Measurements from ENCODE around the gene RSL1D1. TPM values are rescaled to one million over a fixed set of nuclear protein-coding genes. Genes with fewer than 3 reads are reported as not detected.

The RSL1D1 gene
- total RNA-seq, 4 donors from 2014 or later, result 215 to 302 (median 259) TPM

GRCh38 chr16:11877374-11877773 is 26.0 kb upstream of the RSL1D1 start:
- intact Hi-C loops (cut with DNase I; ENCODE audit: low total_unique reads), result no loop called here
- no peak overlapping the region for H3K27ac ChIP-seq
- TF ChIP-seq CTCF (IDR thresholded peaks at IDR 0.05 in 4 of 5, conservative IDR thresholded peaks at IDR 0.05 in 1 of 5) (no peak), POLR2A (IDR thresholded peaks at IDR 0.05) (no peak)
- no peaks in the 10 kb centered on the region for H3K4me1 ChIP-seq
- ATAC-seq, result no peak
- peaks cover 0 to 83% of the 10 kb centered on the region in 2 donors for H3K36me3 ChIP-seq
- no peaks in the 10 kb centered on the region for H3K27me3 ChIP-seq
- no peak for DNase-seq
- H3K4me3 ChIP-seq, result no peak overlapping the region
- in situ Hi-C loops (cut with MboI; ENCODE audit: low sequenced_read_pairs in 4 of 4), result no loop called here
- no peaks in the 10 kb centered on the region for H3K9me3 ChIP-seq

GRCh38 chr16:11876306-11876705 is 25.0 kb upstream of the RSL1D1 start:
- Histone ChIP-seq H3K27ac (no peak overlapping the region), H3K36me3 (peaks cover 0 to 74% of the 10 kb centered on the region in 2 donors), H3K9me3 (no peaks in the 10 kb centered on the region), H3K4me3 (no peak overlapping the region), H3K27me3 (no peaks in the 10 kb centered on the region), H3K4me1 (peaks cover 6 to 10% of the 10 kb centered on the region in 2 donors)
- in situ Hi-C loops (cut with MboI; ENCODE audit: low sequenced_read_pairs in 4 of 4) (no loop called here), intact Hi-C loops (cut with DNase I; ENCODE audit: low total_unique reads) (no loop called here)
- no peak for DNase-seq
- no peak for ATAC-seq
- no peak for TF ChIP-seq POLR2A (IDR thresholded peaks at IDR 0.05)
- no peak for TF ChIP-seq CTCF (IDR thresholded peaks at IDR 0.05 in 4 of 5, conservative IDR thresholded peaks at IDR 0.05 in 1 of 5)

- no peaks in the 10 kb centered on the region for H3K9me3 ChIP-seq
- H3K27me3 ChIP-seq, result no peaks in the 10 kb centered on the region
- H3K4me1 ChIP-seq, result peaks cover 11 to 16% of the 10 kb centered on the region in 2 donors
- intact Hi-C loops (cut with DNase I; ENCODE audit: low total_unique reads) (no loop called here), in situ Hi-C loops (cut with MboI; ENCODE audit: low sequenced_read_pairs in 4 of 4) (no loop called here)
- peaks cover 0 to 68% of the 10 kb centered on the region in 2 donors for H3K36me3 ChIP-seq
- TF ChIP-seq CTCF (IDR thresholded peaks at IDR 0.05 in 4 of 5, conservative IDR thresholded peaks at IDR 0.05 in 1 of 5), result no peak
- no peak for TF ChIP-seq POLR2A (IDR thresholded peaks at IDR 0.05)
- DNase-seq (no peak), ATAC-seq (no peak)
- no peak overlapping the region for H3K27ac ChIP-seq
- no peak overlapping the region for H3K4me3 ChIP-seq
Observed at GRCh38 chr16:11875721-11876120, 24.4 kb upstream of the RSL1D1 start.

GRCh38 chr16:11871193-11871592 is 19.9 kb upstream of the RSL1D1 start:
- peaks cover 22 to 27% of the 10 kb centered on the region in 2 donors for H3K4me1 ChIP-seq
- no peak for ATAC-seq
- H3K27ac ChIP-seq, result peak overlapping the region in 2 of 4 donors; percentile 30 to 41
- H3K27me3 ChIP-seq, result no peaks in the 10 kb centered on the region
- no peak overlapping the region for H3K4me3 ChIP-seq
- no peak for DNase-seq
- intact Hi-C loops (cut with DNase I; ENCODE audit: low total_unique reads), result no loop called here
- peaks cover 0 to 44% of the 10 kb centered on the region in 2 donors for H3K36me3 ChIP-seq
- H3K9me3 ChIP-seq, result no peaks in the 10 kb centered on the region
- TF ChIP-seq POLR2A (IDR thresholded peaks at IDR 0.05) (no peak), CTCF (IDR thresholded peaks at IDR 0.05 in 4 of 5, conservative IDR thresholded peaks at IDR 0.05 in 1 of 5) (peak in 1 of 5 experiments; percentile 18)
- in situ Hi-C loops (cut with MboI; ENCODE audit: low sequenced_read_pairs in 4 of 4), result loop anchor here in 1 of 4 donors (25.0 kb wide), 1 partner anchor 191 kb away; no protein-coding TSS in a partner anchor

GRCh38 chr16:11870399-11870798 is 19.1 kb upstream of the RSL1D1 start:
- no peak for DNase-seq
- H3K27me3 ChIP-seq, result no peaks in the 10 kb centered on the region
- TF ChIP-seq POLR2A (IDR thresholded peaks at IDR 0.05) (no peak), CTCF (IDR thresholded peaks at IDR 0.05 in 4 of 5, conservative IDR thresholded peaks at IDR 0.05 in 1 of 5) (no peak)
- H3K4me1 ChIP-seq, result peaks cover 22 to 32% of the 10 kb centered on the region in 2 donors
- no peak overlapping the region for H3K27ac ChIP-seq
- in situ Hi-C loops (cut with MboI; ENCODE audit: low sequenced_read_pairs in 4 of 4) (loop anchor here in 1 of 4 donors (25.0 kb wide), 1 partner anchor 192 kb away; no protein-coding TSS in a partner anchor), intact Hi-C loops (cut with DNase I; ENCODE audit: low total_unique reads) (no loop called here)
- no peaks in the 10 kb centered on the region for H3K9me3 ChIP-seq
- peaks cover 0 to 36% of the 10 kb centered on the region in 2 donors for H3K36me3 ChIP-seq
- no peak for ATAC-seq
- H3K4me3 ChIP-seq, result no peak overlapping the region
